DMS153 treated with DMSO at 0.1 percent for 48 hours (cell line): Measurements from ENCODE around the gene TRH.
A peak's percentile ranks its signal among the peaks of the same experiment; 100 is the strongest.
"Not testable (repeated sequence)": the region's sequence is repeated elsewhere in the genome, so short reads cannot be mapped to it uniquely, and the experiment has no call there.

Experiments used
- DNase-seq: peaks from one replicate; lab custom pipeline; 2025; ENCODE audit not compliant: unreplicated experiment; lab: John Stamatoyannopoulos, UW

Gene TRH

GRCh38 chr3:130002666-130003598 lies 28.4 kb downstream of the TRH start:
- DNase-seq: peak; percentile 23

- no peak for DNase-seq
These were observed 36.0 kb downstream of the TRH start for GRCh38 chr3:130010556-130010955.

- not testable (repeated sequence) for DNase-seq
These were observed 37.6 kb downstream of the TRH start for GRCh38 chr3:130012108-130012507.

GRCh38 chr3:130013246-130013645 lies 38.7 kb downstream of the TRH start:
- not testable (repeated sequence) for DNase-seq

GRCh38 chr3:130014526-130014925 lies 40.0 kb downstream of the TRH start:
- no peak for DNase-seq

GRCh38 chr3:130017661-130018060 lies 43.1 kb downstream of the TRH start:
- not testable (repeated sequence) for DNase-seq

DNA sequence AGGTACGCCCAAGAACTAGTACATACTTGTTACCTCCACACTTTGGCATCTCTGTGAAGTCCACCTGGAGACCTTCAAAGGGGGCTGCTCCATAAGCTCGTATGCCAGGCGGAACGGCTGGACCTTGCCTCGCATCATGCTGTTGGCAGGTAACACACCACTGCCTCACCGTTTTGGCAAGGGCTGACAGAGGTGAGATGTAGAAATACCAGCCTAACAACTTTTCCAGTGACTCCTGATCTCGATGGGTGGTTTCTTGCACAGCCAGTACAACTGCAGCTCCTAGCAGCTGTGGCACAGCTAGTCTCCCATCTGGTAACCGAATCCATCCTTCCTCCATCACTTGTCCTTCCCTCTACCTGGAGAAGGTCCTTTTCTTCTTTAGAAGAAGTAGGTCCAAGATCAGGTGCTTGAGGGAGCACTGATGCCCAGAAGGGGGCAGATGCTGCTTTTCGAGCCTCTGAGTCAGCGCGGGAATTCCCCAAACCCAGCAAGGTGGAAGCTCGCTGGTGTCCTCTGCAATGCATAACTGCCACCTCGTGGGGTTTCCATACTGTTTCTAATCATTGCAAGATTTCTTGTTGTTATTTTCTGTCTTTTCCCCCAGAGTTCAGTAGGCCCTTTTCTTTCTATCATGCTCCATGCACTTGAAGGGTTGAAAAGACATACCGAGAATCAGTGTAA lies 51.8 kb downstream of the TRH start:
- DNase-seq: not testable (repeated sequence)

DNA sequence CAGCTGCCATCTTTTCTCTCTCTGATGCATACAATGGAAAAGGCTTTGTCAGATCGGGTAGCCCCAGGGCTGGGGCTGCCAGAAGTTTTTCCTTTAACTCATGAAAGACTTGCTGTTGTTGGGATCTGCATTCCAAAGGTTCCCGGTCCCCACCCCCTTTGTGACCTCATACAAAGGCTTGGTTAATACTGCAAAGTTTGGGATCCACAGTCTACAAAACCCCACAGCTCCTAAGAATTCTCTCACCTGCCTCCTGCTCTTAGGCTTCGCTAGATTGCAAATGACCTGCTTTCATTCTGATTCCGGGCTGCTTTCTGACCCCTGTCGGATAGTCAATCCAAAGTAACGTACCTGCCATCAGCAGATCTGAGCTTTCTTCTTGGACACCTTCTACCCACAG lies 52.9 kb downstream of the TRH start:
- DNase-seq: not testable (repeated sequence)
